IPS-NIHi11 (cell line): ENCODE data around the gene PLCB3.
"Not testable (repeated sequence)": the region's sequence is repeated elsewhere in the genome, so short reads cannot be mapped to it uniquely, and the experiment has no call there.

ENCODE experiments used
- DNase-seq: peaks from one replicate; pipeline ENCODE4 v3.0.0; 2012; ENCODE audit warnings: mixed read lengths, low spot score

The PLCB3 gene

GRCh38 chr11:64237484-64237951 lies 13.8 kb upstream of the PLCB3 start:
- no peak for DNase-seq

GRCh38 chr11:64238076-64238475 lies 13.3 kb upstream of the PLCB3 start:
- DNase-seq, result no peak

GRCh38 chr11:64238999-64239398 lies 12.3 kb upstream of the PLCB3 start:
- DNase-seq, result no peak

GRCh38 chr11:64239662-64240434 lies 11.5 kb upstream of the PLCB3 start:
- no peak for DNase-seq

GRCh38 chr11:64240435-64241240 lies 10.7 kb upstream of the PLCB3 start, which contains the start of gene FKBP2:
FKBP2 (plus strand) TSS chr11:64241095; CDS start chr11:64242388, 1,293 bp downstream.
- DNase-seq, result peak; percentile 91

- DNase-seq, result peak; percentile 85
These were observed 10.2 kb upstream of the PLCB3 start for GRCh38 chr11:64241241-64241490.

GRCh38 chr11:64241491-64242374 lies 9.6 kb upstream of the PLCB3 start:
- no peak for DNase-seq

GRCh38 chr11:64243236-64243854 lies 8.0 kb upstream of the PLCB3 start:
- DNase-seq, result no peak

- no peak for DNase-seq
These were observed 7.2 kb upstream of the PLCB3 start for GRCh38 chr11:64244107-64244506.

- DNase-seq, result no peak
These were observed 6.4 kb upstream of the PLCB3 start for GRCh38 chr11:64244966-64245365.

GRCh38 chr11:64245401-64245796 lies 5.9 kb upstream of the PLCB3 start:
- DNase-seq, result no peak

GRCh38 chr11:64245797-64246620 lies 5.3 kb upstream of the PLCB3 start:
- DNase-seq, result no peak

GRCh38 chr11:64246621-64246870 lies 4.8 kb upstream of the PLCB3 start:
- not testable (repeated sequence) for DNase-seq

GRCh38 chr11:64246871-64247728 lies 4.2 kb upstream of the PLCB3 start, which contains the start of gene PPP1R14B:
PPP1R14B (minus strand) TSS chr11:64246943; CDS start chr11:64246673, 270 bp downstream.
- DNase-seq, result peak; percentile 83

- DNase-seq, result no peak
These were observed 3.4 kb upstream of the PLCB3 start for GRCh38 chr11:64247729-64248531.

- no peak for DNase-seq
These were observed 2.8 kb upstream of the PLCB3 start for GRCh38 chr11:64248578-64248977.

- DNase-seq, result no peak
These were observed 2.3 kb upstream of the PLCB3 start for GRCh38 chr11:64249038-64249437.

- no peak for DNase-seq
These were observed 1.5 kb upstream of the PLCB3 start for GRCh38 chr11:64249563-64250414.
